Esophagus muscularis mucosa (tissue), 4 donors: ENCODE measurements around the gene RBP3.

ENCODE experiments used
- EP300 ChIP-seq: sonication (generic); formaldehyde crosslinking; IDR thresholded peaks from one replicate; pipeline ENCODE4 v1.6.1; 2017; ENCODE audit warnings: antibody characterized with exemption
- POLR2A ChIP-seq: fragments of 450-650 bp; IDR thresholded peaks from one replicate; pipeline ENCODE4 v1.6.1; 2017; ENCODE audit warnings: antibody characterized with exemption, moderate library complexity, mild to moderate bottlenecking, low read depth
- TF ChIP-seq, protein P1 (sequence below), 3 experiments: fragments of 200-600 bp in 2 of 3; fragments of 450-650 bp in 1 of 3; sonication (generic) in 2 of 3; IDR thresholded peaks; one replicate each; pipeline ENCODE4 v1.5.1; 2017 to 2019; ENCODE audit warnings: antibody characterized with exemption in 3 of 3, mild to moderate bottlenecking in 2 of 3, moderate library complexity in 1 of 3

DNA sequence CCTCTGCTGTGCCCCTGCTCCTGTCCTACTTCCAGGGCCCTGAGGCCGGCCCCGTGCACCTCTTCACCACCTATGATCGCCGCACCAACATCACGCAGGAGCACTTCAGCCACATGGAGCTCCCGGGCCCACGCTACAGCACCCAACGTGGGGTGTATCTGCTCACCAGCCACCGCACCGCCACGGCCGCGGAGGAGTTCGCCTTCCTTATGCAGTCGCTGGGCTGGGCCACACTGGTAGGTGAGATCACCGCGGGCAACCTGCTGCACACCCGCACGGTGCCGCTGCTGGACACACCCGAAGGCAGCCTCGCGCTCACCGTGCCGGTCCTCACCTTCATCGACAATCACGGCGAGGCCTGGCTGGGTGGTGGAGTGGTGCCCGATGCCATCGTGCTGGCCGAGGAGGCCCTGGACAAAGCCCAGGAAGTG, 1.8 kb downstream of the RBP3 start:
- TF ChIP-seq, protein P1, sequence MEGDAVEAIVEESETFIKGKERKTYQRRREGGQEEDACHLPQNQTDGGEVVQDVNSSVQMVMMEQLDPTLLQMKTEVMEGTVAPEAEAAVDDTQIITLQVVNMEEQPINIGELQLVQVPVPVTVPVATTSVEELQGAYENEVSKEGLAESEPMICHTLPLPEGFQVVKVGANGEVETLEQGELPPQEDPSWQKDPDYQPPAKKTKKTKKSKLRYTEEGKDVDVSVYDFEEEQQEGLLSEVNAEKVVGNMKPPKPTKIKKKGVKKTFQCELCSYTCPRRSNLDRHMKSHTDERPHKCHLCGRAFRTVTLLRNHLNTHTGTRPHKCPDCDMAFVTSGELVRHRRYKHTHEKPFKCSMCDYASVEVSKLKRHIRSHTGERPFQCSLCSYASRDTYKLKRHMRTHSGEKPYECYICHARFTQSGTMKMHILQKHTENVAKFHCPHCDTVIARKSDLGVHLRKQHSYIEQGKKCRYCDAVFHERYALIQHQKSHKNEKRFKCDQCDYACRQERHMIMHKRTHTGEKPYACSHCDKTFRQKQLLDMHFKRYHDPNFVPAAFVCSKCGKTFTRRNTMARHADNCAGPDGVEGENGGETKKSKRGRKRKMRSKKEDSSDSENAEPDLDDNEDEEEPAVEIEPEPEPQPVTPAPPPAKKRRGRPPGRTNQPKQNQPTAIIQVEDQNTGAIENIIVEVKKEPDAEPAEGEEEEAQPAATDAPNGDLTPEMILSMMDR (IDR thresholded peaks at IDR 0.05) = no peak
- TF ChIP-seq POLR2A (no peak), EP300 (no peak)
